SK-N-SH treated with all-trans-retinoic acid at 6 μM for 48 hours (cell line): ENCODE data around the gene ZNF689.

Experiments
- ATAC-seq: fragments of 200-7000 bp; cut with Tn5 transposase; 3 replicates; pipeline ENCODE4 v1.9.1; 2020; ENCODE audit warnings: mild to moderate bottlenecking, moderate library complexity
- ARNTL ChIP-seq: fragments of 450-650 bp; formaldehyde crosslinking; IDR thresholded peaks from 2 replicates; pipeline ENCODE4 v1.5.0; 2020; ENCODE audit warnings: low read depth, mild to moderate bottlenecking, moderate library complexity, borderline replicate concordance
- CREB5 ChIP-seq: fragments of 250-450 bp; sonication (Bioruptor Pico); IDR thresholded peaks from 2 replicates; pipeline ENCODE4 v1.5.1; 2020; ENCODE audit warnings: low read depth, mild to moderate bottlenecking, moderate library complexity
- CSDC2 ChIP-seq: fragments of 250-450 bp; sonication (Bioruptor Pico); IDR thresholded peaks from 2 replicates; pipeline ENCODE4 v1.5.0; 2020; ENCODE audit warnings: mild to moderate bottlenecking, moderate library complexity
- ESRRG ChIP-seq: fragments of 250-450 bp; sonication (Bioruptor Pico); IDR thresholded peaks from 2 replicates; pipeline ENCODE4 v1.6.1; 2021; ENCODE audit warnings: mild to moderate bottlenecking
- GLIS3 ChIP-seq: fragments of 250-450 bp; sonication (Bioruptor Pico); IDR thresholded peaks from 2 replicates; pipeline ENCODE4 v1.5.0; 2020; ENCODE audit warnings: mild to moderate bottlenecking, moderate library complexity
- OSR1 ChIP-seq: fragments of 250-450 bp; sonication (Bioruptor Pico); IDR thresholded peaks from 2 replicates; pipeline ENCODE4 v1.8.0; 2022; ENCODE audit warnings: moderate library complexity, mild to moderate bottlenecking, inconsistent platforms
- RARB ChIP-seq: fragments of 250-450 bp; sonication (Bioruptor Pico); IDR thresholded peaks from 2 replicates; pipeline ENCODE4 v1.8.0; 2021; ENCODE audit warnings: mild to moderate bottlenecking, moderate library complexity
- SNAI2 ChIP-seq: fragments of 250-450 bp; sonication (Bioruptor Pico); IDR thresholded peaks from 2 replicates; pipeline ENCODE4 v1.5.0; 2020; ENCODE audit warnings: mild to moderate bottlenecking, moderate library complexity
- ZC3H10 ChIP-seq: fragments of 250-450 bp; sonication (Bioruptor Pico); IDR thresholded peaks from 2 replicates; pipeline ENCODE4 v1.5.1; 2021; ENCODE audit warnings: mild to moderate bottlenecking, moderate library complexity
- ZFP3 ChIP-seq: fragments of 250-450 bp; sonication (Bioruptor Pico); IDR thresholded peaks from 2 replicates; pipeline ENCODE4 v1.5.0; 2020; ENCODE audit warnings: mild to moderate bottlenecking, moderate library complexity
- ZFP30 ChIP-seq: fragments of 450-650 bp; formaldehyde crosslinking; IDR thresholded peaks from 2 replicates; pipeline ENCODE4 v1.5.0; 2022; ENCODE audit warnings: mild to moderate bottlenecking, moderate library complexity
- ZNF565 ChIP-seq: fragments of 450-650 bp; formaldehyde crosslinking; conservative IDR thresholded peaks from 2 replicates; pipeline ENCODE4 v1.5.0; 2020; ENCODE audit warnings: low read depth, mild to moderate bottlenecking, moderate library complexity
- ZNF70 ChIP-seq: fragments of 450-650 bp; formaldehyde crosslinking; IDR thresholded peaks from 2 replicates; pipeline ENCODE4 v1.5.0; 2020; ENCODE audit warnings: mild to moderate bottlenecking, moderate library complexity
- TF ChIP-seq, protein P1 (sequence below): fragments of 250-450 bp; sonication (Bioruptor Pico); IDR thresholded peaks from 2 replicates; pipeline ENCODE4 v1.5.1; 2021; ENCODE audit warnings: mild to moderate bottlenecking, moderate library complexity
- TF ChIP-seq, protein P2 (sequence below): fragments of 250-450 bp; sonication (Bioruptor Pico); IDR thresholded peaks from 2 replicates; pipeline ENCODE4 v1.8.0; 2021; ENCODE audit warnings: low read depth, mild to moderate bottlenecking, moderate library complexity, borderline replicate concordance
- TF ChIP-seq, protein P3 (sequence below): fragments of 250-450 bp; sonication (Bioruptor Pico); IDR thresholded peaks from 2 replicates; pipeline ENCODE4 v1.5.0; 2020; ENCODE audit warnings: mild to moderate bottlenecking, moderate library complexity

ZNF689 gene

GRCh38 chr16:30645727-30646126 lies 35.5 kb upstream of the ZNF689 start (continued):
- no peak for TF ChIP-seq RARB
- no peak for TF ChIP-seq GLIS3 (CRISPR knock-in tag)
- TF ChIP-seq CREB5 (CRISPR knock-in tag): no peak
- TF ChIP-seq ZNF70: no peak

GRCh38 chr16:30644334-30644830 lies 34.2 kb upstream of the ZNF689 start:
- no peak for ATAC-seq
- TF ChIP-seq, protein P1, sequence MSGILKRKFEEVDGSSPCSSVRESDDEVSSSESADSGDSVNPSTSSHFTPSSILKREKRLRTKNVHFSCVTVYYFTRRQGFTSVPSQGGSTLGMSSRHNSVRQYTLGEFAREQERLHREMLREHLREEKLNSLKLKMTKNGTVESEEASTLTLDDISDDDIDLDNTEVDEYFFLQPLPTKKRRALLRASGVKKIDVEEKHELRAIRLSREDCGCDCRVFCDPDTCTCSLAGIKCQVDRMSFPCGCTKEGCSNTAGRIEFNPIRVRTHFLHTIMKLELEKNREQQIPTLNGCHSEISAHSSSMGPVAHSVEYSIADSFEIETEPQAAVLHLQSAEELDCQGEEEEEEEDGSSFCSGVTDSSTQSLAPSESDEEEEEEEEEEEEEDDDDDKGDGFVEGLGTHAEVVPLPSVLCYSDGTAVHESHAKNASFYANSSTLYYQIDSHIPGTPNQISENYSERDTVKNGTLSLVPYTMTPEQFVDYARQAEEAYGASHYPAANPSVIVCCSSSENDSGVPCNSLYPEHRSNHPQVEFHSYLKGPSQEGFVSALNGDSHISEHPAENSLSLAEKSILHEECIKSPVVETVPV (CRISPR knock-in tag): no peak
- TF ChIP-seq, protein P2, sequence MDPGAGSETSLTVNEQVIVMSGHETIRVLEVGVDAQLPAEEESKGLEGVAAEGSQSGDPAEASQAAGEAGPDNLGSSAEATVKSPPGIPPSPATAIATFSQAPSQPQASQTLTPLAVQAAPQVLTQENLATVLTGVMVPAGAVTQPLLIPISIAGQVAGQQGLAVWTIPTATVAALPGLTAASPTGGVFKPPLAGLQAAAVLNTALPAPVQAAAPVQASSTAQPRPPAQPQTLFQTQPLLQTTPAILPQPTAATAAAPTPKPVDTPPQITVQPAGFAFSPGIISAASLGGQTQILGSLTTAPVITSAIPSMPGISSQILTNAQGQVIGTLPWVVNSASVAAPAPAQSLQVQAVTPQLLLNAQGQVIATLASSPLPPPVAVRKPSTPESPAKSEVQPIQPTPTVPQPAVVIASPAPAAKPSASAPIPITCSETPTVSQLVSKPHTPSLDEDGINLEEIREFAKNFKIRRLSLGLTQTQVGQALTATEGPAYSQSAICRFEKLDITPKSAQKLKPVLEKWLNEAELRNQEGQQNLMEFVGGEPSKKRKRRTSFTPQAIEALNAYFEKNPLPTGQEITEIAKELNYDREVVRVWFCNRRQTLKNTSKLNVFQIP: no peak
- TF ChIP-seq ESRRG (CRISPR knock-in tag) (no peak), CSDC2 (CRISPR knock-in tag) (no peak), CREB5 (CRISPR knock-in tag) (no peak), OSR1 (CRISPR knock-in tag) (no peak), ZNF70 (no peak), ZFP3 (CRISPR knock-in tag) (no peak), SNAI2 (no peak)

DNA sequence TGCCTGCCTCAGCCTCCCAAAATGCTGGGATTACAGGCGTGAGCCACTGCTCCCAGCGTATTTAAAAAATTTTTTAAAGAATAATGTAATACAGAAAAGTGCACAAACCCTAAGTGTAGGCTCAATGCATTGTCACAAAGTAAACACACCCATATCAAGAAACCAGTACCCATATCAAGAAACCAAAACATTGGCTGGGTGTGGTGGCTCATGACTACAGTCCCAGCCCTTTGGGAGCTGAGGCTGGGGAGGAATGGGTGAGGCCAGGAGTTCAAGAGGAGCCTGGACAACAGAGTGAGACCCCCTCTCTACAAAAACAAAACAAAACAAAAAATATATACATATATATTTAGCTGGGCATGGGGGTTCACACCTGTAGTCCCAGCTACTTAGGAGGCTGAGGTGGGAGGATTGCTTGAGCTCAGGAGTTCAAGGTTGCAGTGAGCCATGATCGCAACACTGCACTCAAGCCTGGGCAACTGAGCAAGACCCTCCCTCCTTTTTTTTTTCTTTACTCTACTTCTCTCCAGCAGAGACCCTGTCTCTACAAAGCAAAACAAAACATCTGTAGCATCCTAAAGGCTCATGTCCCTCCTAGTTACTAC lies 31.3 kb upstream of the ZNF689 start:
- ATAC-seq: no peak
- no peak for TF ChIP-seq ZC3H10 (CRISPR knock-in tag)
- no peak for TF ChIP-seq CSDC2 (CRISPR knock-in tag)
- TF ChIP-seq ZNF70: no peak
- TF ChIP-seq, protein P2: no peak
- TF ChIP-seq SNAI2: no peak
- TF ChIP-seq, protein P1 (CRISPR knock-in tag): no peak
- TF ChIP-seq, protein P3, sequence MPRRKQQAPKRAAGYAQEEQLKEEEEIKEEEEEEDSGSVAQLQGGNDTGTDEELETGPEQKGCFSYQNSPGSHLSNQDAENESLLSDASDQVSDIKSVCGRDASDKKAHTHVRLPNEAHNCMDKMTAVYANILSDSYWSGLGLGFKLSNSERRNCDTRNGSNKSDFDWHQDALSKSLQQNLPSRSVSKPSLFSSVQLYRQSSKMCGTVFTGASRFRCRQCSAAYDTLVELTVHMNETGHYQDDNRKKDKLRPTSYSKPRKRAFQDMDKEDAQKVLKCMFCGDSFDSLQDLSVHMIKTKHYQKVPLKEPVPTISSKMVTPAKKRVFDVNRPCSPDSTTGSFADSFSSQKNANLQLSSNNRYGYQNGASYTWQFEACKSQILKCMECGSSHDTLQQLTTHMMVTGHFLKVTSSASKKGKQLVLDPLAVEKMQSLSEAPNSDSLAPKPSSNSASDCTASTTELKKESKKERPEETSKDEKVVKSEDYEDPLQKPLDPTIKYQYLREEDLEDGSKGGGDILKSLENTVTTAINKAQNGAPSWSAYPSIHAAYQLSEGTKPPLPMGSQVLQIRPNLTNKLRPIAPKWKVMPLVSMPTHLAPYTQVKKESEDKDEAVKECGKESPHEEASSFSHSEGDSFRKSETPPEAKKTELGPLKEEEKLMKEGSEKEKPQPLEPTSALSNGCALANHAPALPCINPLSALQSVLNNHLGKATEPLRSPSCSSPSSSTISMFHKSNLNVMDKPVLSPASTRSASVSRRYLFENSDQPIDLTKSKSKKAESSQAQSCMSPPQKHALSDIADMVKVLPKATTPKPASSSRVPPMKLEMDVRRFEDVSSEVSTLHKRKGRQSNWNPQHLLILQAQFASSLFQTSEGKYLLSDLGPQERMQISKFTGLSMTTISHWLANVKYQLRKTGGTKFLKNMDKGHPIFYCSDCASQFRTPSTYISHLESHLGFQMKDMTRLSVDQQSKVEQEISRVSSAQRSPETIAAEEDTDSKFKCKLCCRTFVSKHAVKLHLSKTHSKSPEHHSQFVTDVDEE: no peak

DNA sequence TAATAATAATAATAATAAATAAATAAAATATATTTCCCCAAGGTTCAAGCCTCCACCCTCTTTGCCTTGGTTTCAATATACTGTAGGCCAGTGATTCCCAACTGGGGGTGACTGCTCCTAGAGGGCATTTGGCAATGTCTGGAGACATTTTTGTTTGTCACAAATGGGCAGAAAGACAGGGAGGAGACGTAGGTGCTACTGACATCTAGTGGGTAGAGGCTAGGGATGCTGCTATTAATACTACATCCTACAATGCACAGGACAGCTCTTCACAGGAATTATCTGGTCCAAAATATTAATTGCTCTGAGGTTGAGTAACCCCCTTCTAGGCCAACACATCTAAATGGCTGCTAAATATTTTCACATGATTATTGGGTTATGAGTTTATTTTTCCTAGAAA lies 27.8 kb upstream of the ZNF689 start:
- ATAC-seq: peak; percentile 39
- TF ChIP-seq, protein P2: no peak
- TF ChIP-seq, protein P1 (CRISPR knock-in tag): no peak
- no peak for TF ChIP-seq SNAI2
- no peak for TF ChIP-seq ZNF565 (CRISPR knock-in tag)
- no peak for TF ChIP-seq ESRRG (CRISPR knock-in tag)
- TF ChIP-seq ARNTL: no peak
- no peak for TF ChIP-seq CREB5 (CRISPR knock-in tag)
- no peak for TF ChIP-seq OSR1 (CRISPR knock-in tag)
- TF ChIP-seq ZFP30 (CRISPR knock-in tag): no peak
